IPS DF 6.9 (cell line): ENCODE measurements around the gene HOXA5.

Source experiments
- DNase-seq: peaks from one replicate; pipeline ENCODE4 v3.0.0-alpha.2; 2013; ENCODE audit warnings: low read depth, low spot score
- H3K27ac ChIP-seq: one replicate; pipeline ENCODE4 v1.5.1; 2013; ENCODE audit warnings: low read length, control low read depth
- H3K27me3 ChIP-seq: 2 replicates; pipeline ENCODE4 v1.6.1; 2013; ENCODE audit warnings: mild to moderate bottlenecking, low read length; ENCODE audit not compliant: control insufficient read depth, insufficient read depth
- H3K36me3 ChIP-seq: 2 replicates; pipeline ENCODE4 v1.6.1; 2013; ENCODE audit warnings: low read length; ENCODE audit not compliant: control insufficient read depth, insufficient read depth
- H3K4me1 ChIP-seq: 2 replicates; pipeline ENCODE4 v1.6.1; 2013; ENCODE audit warnings: low read length; ENCODE audit not compliant: control insufficient read depth, insufficient read depth
- H3K4me3 ChIP-seq: 2 replicates; pipeline ENCODE4 v1.5.1; 2013; ENCODE audit warnings: mild to moderate bottlenecking, low read length
- H3K9me3 ChIP-seq: 2 replicates; pipeline ENCODE4 v1.6.1; 2013; ENCODE audit warnings: low read length, inconsistent platforms; ENCODE audit not compliant: control insufficient read depth, insufficient read depth
- WGBS: extraction: QIAGEN DNeasy Blood & Tissue Kit; methylation state at CpG from one replicate; pipeline ENCODE4 v1.1.7; 2013; ENCODE audit warnings: mixed read lengths, missing lambda C conversion rate; ENCODE audit not compliant: insufficient read length, insufficient coverage; 5-methylcytosine and 5-hydroxymethylcytosine counted together

The HOXA5 gene

DNA sequence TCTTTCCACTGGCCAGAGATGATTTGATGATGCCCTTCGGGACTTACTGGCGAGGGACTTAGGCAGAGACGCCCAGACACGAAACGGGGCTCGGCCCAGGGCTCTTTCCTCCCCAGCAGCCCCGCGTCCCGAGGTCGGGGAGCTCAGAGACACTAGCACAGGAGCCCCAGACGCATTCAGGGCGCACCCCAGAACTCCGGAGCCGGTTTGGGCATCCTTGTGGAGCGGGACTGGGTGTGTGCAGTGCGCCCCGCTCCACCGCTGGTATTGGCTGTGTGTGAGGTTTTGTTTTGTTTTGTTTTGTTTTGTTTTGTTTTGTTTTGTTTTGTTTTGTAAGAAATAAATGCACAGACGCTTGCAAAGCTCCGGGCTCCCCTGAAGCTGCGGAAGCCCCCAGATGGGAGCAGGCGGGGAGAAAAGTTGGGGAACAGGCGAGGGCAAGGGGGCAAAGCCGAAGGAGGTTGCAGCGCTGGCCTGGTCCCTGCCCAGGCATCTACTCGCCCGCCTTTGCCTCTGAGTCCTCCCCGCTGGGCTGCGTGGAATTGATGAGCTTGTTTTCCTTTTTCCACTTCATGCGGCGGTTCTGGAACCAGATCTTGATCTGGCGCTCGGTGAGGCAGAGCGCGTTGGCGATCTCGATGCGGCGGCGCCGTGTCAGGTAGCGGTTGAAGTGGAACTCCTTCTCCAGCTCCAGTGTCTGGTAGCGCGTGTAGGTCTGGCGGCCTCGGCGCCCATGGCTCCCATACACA is 1.9 kb upstream of the HOXA5 start:
- DNase-seq, result no peak
- Histone ChIP-seq H3K27me3 (peaks cover 96% of the 10 kb centered on the region), H3K4me3 (no peak overlapping the region), H3K9me3 (no peaks in the 10 kb centered on the region), H3K27ac (no peak overlapping the region), H3K36me3 (no peaks in the 10 kb centered on the region), H3K4me1 (no peaks in the 10 kb centered on the region; the same call in 1 of the 2 replicates)
- no CpG with 5 or more reads among the region's 47 CpGs for WGBS

DNA sequence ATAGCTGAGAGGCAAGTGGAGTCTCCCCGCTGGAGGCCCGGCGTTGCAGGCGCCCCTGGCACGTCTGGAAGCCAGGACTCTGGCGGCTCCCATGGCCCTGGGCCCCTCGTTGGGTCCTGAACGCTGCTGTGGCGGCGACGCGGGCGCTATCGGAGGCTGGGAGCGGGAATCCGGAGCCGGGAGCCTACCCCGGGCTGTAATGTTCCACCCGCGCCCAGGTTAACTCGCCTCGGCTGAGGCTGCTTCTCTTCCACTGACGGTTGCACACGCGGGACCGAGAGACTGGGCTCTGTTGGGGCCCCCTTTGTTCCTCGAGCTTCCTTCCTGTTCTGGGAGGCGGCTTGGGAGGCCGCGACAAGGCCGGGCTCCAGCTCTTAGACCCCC is 1.3 kb upstream of the HOXA5 start:
- DNase-seq, result no peak
- H3K9me3 ChIP-seq, result no peaks in the 10 kb centered on the region
- no peak overlapping the region for H3K27ac ChIP-seq
- H3K27me3 ChIP-seq, result peaks cover 96% of the 10 kb centered on the region
- WGBS, result no CpG with 5 or more reads among the region's 31 CpGs
- no peak overlapping the region for H3K4me3 ChIP-seq
- H3K36me3 ChIP-seq, result no peaks in the 10 kb centered on the region
- no peaks in the 10 kb centered on the region; the same call in 1 of the 2 replicates for H3K4me1 ChIP-seq

DNA sequence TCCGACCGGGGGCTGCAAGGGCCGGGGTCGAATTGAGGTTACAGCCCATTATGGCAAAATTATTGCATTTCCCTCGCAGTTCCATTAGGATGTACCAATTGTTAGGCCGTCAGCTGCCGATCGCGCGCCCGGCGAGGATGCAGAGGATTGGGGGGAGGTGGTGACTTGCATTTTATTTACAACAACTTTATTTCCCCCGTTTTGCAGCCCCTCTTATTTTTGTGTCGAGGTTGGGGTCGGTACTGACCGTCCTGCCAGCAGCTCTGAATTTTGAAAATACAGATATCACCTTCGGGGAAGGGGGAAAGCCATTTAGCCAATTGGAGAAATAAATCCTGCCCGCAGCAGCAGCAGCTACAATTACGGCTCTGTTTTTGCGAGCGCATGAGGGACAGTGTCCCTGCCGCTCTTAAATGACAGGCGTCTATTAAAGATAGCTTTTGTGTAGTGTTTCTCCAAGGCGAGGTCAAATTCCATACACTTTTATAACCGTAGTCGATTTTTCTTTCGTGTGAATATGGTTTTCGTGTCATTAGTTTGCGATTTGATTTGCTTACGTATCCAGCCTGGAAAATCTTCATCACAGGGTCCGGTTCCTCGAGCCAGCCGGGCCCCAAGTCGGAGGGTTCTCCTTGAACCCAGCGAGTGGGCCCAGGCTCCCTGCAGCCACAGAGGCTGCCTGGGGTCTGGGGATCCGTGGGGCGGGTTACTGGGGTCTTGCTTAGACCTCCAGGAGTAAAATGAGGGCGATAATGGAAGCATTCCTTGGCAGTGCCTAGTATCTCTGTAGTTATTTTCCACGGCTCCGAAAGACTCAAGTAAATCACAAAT is 684 bp upstream of the HOXA5 start:
- Histone ChIP-seq H3K9me3 (no peaks in the 10 kb centered on the region), H3K4me3 (no peak overlapping the region), H3K36me3 (no peaks in the 10 kb centered on the region), H3K4me1 (no peaks in the 10 kb centered on the region; the same call in 1 of the 2 replicates), H3K27ac (no peak overlapping the region), H3K27me3 (peaks cover 98% of the 10 kb centered on the region)
- no peak for DNase-seq
- WGBS, result no CpG with 5 or more reads among the region's 40 CpGs

DNA sequence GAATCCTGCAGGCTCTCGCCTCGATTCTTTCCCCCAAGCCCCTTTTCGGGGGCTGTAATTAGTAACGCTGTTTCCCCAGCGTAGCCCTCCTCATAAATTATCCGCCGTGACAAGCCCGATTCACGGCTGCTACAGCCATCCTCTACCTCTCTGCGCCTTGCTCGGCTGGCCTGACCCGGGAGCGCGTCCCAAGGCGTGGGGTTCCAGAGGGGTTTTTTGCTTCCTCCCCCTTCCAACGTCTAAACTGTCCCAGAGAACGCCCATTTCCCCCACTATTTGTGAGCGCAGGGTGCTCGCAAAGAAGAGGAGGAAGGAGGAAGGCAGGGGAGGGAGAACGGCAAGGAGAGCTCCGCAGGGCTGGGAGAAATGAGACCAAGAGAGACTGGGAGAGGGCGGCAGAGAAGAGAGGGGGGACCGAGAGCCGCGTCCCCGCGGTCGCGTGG is 880 bp downstream of the HOXA5 start:
- no peaks in the 10 kb centered on the region for H3K36me3 ChIP-seq
- no peaks in the 10 kb centered on the region for H3K9me3 ChIP-seq
- WGBS, result no CpG with 5 or more reads among the region's 29 CpGs
- no peaks in the 10 kb centered on the region; the same call in 1 of the 2 replicates for H3K4me1 ChIP-seq
- H3K27ac ChIP-seq, result no peak overlapping the region
- H3K4me3 ChIP-seq, result no peak overlapping the region
- peaks cover 98% of the 10 kb centered on the region for H3K27me3 ChIP-seq
- no peak for DNase-seq

DNA sequence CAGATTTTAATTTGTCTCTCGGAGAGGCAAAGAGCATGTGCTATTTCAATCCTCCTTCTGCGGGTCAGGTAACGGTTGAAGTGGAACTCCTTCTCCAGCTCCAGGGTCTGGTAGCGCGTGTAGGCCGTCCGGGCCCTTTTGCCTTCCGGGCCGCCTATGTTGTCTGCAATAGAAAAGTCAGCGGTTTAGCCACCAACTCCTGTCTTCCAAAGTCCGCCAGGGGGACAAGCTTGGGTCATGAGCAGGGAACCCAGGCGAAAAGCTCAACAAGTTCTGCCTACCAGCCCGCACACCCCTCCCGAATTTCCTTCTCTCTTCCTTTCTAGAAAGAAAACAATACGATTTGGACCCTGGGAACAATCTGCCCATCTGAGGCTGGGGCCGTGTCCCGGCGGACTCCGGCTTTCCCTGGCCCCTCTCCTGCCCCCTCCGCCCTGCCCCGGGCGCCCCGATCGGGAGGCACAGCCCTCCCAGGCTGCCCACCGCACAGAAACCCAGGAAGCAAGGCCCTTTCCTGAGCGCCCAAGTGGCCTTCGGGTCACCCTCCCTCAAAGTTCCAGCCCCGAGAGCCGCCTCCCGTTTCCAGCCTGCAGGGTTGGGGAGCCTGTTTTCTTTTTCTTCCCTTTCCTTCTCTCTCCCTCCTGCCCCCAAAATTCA is 1.4 kb downstream of the HOXA5 start:
- Histone ChIP-seq H3K27me3 (peaks cover 98% of the 10 kb centered on the region), H3K4me3 (no peak overlapping the region), H3K4me1 (no peaks in the 10 kb centered on the region; the same call in 1 of the 2 replicates), H3K27ac (no peak overlapping the region), H3K9me3 (no peaks in the 10 kb centered on the region), H3K36me3 (no peaks in the 10 kb centered on the region)
- no CpG with 5 or more reads among the region's 30 CpGs for WGBS
- DNase-seq, result no peak

DNA sequence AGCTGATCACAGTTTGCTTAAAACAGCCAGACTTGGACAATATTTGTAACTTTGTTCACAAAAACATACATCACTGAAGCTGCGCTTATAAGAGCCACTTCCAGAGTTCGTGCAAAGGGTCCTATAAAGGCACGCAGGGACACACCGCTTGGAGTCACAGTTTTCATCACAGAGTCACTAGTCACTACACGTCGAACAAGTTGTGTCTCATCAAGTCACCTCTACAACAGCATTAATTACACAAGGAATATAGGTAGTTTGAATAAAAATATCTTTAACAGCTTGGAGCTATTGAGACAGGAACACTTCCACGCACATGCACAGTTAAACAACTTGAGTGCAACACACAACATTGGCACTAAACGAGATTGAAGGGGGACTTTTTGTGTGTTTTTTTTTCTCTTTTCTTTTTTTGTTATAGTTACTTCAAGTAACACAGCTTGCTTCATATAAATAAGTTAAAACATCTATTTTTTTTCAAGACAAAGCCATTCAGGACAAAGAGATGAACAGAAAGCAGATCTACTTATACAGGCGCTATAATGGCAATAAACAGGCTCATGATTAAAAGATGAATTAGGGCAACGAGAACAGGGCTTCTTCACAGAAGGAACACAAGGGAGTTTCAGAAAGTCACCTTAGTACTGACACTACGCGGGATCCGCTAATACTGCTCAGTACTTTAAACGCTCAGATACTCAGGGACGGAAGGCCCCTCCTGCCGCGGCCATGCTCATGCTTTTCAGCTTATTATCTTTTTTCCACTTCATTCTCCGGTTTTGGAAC is 2.2 kb downstream of the HOXA5 start:
- Histone ChIP-seq H3K4me3 (no peak overlapping the region), H3K36me3 (no peaks in the 10 kb centered on the region), H3K27ac (no peak overlapping the region), H3K4me1 (no peaks in the 10 kb centered on the region; the same call in 1 of the 2 replicates), H3K27me3 (peaks cover 98% of the 10 kb centered on the region), H3K9me3 (no peaks in the 10 kb centered on the region)
- DNase-seq, result no peak
- no CpG with 5 or more reads among the region's 18 CpGs for WGBS

DNA sequence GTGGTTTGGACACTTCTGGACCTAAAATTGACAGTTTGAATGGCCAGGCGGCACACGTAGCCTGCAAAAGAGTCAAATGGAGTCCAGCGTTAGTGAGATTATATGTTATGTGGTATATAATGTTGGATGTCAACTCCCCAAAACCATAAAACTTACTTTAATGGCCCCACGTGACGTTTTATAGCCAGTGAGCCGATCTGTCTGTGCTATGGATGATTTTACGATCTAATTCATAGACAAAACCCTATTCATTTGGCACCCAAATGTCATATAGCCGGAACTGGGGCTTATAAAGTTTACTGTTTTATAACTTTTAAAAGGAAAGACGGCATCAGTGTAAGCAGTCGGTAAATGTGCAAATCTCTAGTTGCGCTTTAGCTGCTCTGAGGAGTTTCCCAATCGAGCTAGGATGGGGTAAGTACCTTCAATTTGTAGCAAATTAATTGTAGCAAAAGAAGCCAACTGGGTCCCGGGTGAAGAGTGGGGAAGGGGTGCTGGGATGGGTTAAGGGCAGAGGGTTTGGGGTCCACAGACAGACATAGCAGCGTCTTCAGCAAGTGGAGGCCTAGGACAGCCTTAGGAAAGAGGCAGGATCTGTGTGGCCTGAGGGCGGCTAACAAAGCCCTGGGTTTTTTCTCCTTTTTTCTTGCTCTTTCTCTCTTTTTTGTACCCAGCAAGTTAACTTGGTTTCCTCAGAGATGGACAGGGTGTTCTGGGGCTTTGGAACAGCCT is 3.2 kb downstream of the HOXA5 start:
- Histone ChIP-seq H3K27ac (no peak overlapping the region), H3K9me3 (no peaks in the 10 kb centered on the region), H3K36me3 (no peaks in the 10 kb centered on the region), H3K4me3 (no peak overlapping the region), H3K4me1 (no peaks in the 10 kb centered on the region; the same call in 1 of the 2 replicates), H3K27me3 (peaks cover 98% of the 10 kb centered on the region)
- DNase-seq, result no peak
- no CpG with 5 or more reads among the region's 15 CpGs for WGBS

DNA sequence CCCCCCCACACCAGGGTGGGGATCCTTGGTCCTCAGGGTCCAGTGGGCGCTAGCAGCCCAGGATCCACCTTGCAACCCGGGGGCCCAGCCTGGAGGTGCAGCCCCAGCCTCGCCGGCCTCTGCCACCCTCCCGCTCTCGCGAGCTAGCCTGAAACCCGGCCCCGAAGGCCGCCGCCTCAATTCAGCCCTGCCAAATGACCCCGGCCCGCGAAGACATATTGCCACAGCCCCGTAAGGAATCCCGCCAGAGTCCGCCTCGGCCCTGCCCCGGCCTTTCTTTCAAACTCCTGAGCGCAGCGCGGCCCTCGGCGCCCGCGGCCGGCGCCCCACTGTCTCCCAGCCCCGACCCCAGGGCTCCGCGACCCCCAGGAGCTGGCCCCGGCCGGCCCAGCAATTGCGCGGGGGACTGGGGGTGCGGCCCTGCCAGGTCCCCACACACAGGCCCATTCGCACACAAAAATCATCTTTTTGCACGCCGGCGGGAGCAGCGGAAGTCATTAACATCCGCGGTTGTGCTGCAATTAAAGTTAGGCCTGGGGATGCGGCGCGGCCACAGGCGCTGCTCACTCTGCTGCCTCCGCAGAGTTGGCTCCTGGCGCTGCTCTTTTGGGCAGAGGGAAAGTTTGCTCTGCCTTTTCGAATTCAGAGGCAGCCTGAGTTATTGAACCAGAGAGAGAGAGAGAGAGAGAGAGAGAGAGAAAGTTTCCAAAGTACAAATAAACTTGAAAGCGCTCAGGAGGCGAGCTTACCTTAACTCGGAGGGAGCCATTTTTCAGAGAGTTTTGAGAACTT is 4.0 kb downstream of the HOXA5 start:
- WGBS, result no CpG with 5 or more reads among the region's 53 CpGs
- no peaks in the 10 kb centered on the region for H3K36me3 ChIP-seq
- H3K27me3 ChIP-seq, result peaks cover 97% of the 10 kb centered on the region
- no peaks in the 10 kb centered on the region for H3K9me3 ChIP-seq
- no peaks in the 10 kb centered on the region; the same call in 1 of the 2 replicates for H3K4me1 ChIP-seq
- no peak for DNase-seq
- no peak overlapping the region for H3K4me3 ChIP-seq
- H3K27ac ChIP-seq, result no peak overlapping the region

DNA sequence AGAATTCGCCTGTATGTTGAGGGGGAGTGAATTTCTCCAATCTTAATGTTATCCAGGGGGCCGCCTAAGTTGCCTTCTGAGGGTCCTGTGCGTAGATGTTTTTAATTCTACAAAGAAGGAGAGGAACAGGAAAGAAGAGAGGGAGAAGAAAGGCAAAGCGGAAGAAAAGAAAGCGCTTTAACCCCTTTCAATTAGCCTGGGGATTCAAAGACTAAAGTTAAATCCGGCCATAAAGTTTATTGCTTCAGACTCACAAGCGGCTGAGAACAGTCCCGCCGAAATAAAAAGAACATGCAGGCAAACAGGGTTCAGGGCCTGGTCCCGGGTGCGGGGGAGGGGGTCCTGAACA is 4.5 kb downstream of the HOXA5 start:
- no peak for DNase-seq
- H3K9me3 ChIP-seq, result no peaks in the 10 kb centered on the region
- no peaks in the 10 kb centered on the region for H3K36me3 ChIP-seq
- H3K27me3 ChIP-seq, result peaks cover 97% of the 10 kb centered on the region
- no peak overlapping the region for H3K4me3 ChIP-seq
- H3K27ac ChIP-seq, result no peak overlapping the region
- no peaks in the 10 kb centered on the region; the same call in 1 of the 2 replicates for H3K4me1 ChIP-seq
- no CpG with 5 or more reads among the region's 11 CpGs for WGBS
